GM21576 (cell line): ENCODE data around the gene ZBTB42.

Experiments used
- ATAC-seq: cut with Tn5 transposase; IDR thresholded peaks from one replicate; pipeline ENCODE4 v1.9.1; 2021; ENCODE audit warnings: mild to moderate bottlenecking, moderate library complexity; ENCODE audit not compliant: unreplicated experiment

ZBTB42 gene

DNA sequence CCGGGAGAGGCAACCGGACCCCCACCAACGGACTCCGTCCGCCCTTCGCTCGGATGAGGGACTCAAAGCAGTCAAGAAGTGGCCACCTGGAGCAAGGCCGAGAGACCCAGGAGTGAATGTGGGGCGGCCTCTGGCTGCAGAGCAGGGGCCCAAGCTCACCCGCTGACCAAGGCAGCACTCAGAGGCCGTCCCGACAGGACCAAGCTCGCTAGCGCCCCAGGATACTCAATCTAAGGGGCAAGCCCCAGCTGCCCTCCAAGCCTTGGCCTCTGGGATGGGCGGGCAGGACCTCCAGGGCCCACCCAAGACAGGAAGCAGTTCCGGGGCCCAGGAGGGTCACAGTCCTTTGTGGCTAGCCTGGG, 6.3 kb upstream of the ZBTB42 start:
- no peak for ATAC-seq

DNA sequence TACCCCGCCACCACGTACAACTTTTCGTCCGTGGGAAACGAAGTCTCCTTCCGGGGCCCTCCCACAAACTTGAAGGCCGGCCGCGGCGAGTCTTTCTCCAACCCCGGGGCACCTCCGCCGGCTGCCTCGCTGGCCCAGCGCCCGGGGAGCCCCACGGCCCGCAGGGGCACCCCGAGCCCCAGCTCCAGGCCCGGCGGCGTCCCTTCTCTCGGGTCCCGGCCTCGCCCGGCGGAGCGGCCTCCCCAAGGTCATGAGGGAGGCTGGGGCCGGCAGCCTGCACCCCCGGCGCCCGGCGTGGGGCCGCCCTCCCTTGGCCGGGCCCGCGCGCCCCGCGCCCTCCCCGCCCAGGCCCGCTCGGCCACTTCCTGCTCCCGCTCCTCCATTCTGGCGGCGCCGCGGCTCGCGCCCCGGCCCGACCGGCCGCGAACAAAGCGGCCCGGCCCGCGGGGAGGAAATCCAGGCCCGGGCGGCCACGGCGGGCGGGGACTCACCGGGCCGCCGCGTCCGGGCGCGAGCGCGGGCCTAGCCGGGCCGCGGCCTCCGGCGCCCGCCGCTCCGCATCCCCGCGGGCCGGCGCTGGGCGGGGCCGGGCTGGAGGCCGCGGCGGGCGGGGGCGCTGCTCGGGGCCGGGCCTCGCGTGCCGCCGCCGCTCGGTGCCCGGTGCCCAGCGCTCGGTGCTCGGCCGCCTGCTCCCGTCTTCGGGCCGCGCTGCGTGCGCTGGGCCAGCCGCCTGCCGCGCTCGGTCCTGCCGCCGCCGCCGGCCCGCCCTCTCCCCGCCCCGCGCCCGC, 5.7 kb upstream of the ZBTB42 start, which contains the start of gene AKT1:
AKT1 (minus strand) TSS at position 756 of the 788 bp plus-strand sequence. CDS start 3,105 bp downstream, outside the sequence.
- no peak for ATAC-seq

DNA sequence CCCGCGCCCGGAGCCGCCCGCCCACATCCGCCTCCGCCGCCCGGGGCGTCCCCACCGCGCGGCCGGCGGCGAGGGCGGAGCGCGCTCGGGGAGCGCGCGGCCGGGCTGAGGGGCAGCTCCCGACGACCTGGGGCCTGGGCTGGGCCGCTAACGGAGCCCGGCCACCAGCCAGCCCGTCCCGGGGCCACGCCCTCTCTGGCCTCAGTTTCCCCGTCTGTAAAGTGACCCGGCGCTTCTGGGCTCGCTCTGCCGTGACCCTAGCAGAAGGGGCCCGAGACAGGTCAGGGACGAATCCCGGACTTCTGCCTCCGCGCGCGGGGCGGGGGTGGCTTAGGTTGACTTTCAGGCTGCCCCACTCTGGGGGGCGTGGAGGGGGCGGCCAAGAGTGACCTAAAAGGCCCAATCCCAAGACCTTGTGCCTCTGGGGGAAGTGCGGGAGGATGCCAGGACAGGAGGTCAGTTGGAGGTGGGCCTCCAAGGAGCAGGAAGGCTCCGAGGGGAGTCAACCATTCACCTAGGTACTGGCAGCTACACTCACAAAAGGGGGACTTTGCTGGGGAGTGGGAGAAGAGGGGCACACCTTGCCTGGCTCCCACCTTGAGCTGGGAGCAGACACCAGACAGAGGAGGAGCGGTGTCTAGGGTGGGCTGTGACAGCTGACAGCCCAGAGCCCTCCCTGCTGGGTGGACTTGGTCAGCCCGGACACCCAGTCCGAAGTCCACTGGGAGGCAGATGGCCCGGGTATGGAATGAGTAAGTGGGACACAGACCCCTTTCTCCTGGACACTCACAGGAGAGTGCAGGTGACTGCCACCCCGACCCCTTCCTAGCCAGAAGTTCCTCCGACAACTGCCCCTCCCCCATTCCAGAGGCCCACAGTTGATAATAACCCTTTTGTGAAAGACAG, 4.9 kb upstream of the ZBTB42 start:
- no peak for ATAC-seq

DNA sequence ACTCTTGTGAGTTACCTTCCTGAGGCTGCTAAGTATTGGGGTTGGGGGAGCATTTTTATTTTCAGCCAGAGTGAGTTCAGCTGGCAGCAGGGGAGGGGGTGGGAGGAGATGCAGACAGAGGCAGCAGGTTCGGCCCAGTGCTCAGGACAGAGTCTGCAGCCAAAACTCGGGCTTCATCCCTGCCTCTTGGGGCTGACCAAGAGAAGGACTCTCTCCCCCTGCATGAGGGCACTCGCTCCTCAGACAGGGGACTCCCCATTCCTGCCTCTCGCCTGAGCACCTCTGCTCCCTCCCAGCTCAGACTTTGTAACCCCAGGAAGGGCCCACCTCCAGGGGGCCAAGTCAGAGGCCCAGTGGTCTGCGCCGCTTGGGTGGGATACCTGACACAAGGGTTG, 4.2 kb upstream of the ZBTB42 start:
- ATAC-seq = no peak

DNA sequence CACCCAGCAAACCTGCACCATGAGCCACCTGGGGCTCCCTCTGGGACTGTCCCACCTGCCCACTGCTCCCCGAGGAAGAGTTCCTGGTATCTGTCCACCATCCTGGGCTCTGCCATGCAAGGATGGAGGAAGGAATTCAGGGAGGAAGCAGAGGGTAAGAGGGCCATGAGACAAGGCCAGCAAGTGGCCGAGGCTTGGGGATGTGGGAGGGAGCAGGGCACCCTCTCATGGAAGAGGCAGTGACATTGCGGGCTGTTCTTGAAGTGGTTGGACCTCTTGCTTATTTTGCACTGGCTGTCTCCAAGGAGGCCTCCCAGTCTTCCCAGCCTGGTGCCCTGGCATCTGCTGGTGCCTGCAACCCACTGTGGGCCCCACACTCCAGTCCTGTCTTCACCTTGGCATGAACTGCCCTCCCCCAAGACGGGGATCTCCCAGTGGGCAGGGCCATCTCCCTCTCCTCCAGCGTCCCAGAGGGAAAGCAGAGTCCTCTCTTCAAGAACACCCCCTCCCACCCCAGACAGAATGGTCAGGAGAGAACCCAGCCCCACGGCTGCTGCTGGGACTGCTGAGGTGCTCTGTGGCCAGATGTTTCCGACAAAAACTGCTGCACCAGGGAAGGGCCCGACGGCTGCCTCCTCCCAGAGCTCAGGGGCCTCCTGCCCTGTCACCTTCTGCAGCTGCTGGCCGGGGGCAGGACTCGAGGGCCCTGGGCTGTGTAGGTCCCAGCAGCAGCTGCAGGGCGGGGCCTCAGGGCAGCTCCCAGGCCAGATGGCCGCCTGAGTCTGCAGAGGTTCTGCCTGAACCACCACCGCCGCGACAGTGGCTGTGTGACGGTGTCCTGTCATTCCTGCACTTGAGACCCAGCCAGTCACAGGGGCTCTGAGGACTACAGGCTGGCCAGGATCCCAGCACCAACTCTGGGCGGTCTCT, 3.5 kb upstream of the ZBTB42 start:
- ATAC-seq = no peak

DNA sequence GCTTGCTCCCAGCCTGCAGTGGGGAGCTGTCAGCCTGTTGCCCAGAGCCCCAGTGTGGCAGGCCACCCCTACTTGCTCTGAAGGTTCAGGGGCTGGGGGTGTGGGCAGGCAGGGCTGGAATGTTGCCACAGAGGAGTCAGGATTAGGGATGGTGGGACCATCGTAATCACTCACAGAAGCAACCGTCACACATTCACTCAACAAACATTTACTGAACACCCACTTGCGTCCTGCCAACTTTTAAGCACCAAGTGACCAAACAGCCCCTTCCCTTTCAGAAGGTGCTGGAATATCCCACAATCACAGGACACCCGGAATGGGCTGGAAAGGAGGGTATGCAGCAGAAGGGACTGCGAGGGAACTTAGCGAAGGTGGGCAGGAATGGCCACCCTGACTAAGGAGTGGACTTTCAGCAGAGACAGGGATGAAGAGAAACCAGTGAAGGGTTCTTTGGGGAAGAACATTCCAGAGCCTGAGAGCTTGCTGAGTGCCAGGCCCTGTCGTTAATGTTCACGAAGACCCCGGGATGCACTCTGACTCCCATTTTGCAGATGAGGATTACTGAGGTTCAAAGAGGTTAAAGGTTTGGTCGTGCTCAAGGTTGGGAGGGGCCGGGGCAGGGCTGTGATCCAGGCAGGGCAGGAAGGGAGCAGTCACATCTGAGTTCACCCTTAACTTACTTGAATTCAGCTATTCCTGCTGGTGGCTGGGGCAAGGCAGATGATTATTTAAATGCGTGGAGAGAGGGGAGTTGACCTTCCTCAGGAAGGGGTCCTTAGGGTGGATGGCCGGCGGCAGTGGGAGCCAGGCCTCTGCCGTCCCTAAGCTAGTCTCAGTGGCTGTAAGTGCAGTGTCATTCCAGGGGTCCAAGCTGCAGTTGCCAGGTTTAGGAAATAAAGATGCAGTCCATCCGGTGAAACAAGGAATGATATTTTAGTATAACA, 2.3 kb upstream of the ZBTB42 start:
- ATAC-seq = no peak

DNA sequence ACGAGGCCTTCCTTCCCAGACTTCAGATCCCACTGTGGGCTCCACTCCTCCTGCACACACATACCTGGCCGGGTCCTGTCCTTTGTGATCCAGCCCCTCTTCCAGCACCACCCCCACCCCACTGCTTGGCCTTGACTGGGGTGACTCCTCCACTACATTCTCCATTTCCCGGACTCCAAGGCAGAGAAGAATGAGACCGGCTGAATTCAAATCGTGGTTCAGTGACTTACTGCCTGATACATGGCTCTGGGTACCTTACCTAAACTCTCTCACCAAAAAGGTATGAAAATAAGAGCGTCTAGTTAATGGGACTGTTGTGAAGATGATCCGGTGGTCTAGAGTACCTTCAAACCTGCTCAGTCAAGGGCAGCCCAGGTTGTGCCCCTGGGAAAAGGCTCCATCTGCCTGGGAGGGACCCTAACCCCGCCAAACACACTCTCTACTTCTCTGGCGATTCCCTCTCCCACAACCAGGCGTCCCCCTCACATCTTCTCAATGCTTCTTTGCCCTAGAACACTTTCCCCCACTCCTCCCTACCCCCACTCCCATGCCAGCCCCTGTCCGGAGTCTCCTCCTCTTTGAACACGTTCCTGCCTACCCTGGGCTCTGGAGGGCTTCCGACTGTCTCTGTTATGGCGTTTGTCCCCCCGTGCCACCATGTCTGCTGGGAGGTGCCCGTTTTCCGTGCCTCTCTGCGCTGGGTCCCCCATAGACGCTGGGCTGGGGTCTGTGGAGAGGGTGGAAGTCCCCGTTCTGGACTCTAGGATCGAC, 1.5 kb upstream of the ZBTB42 start:
- ATAC-seq = no peak

DNA sequence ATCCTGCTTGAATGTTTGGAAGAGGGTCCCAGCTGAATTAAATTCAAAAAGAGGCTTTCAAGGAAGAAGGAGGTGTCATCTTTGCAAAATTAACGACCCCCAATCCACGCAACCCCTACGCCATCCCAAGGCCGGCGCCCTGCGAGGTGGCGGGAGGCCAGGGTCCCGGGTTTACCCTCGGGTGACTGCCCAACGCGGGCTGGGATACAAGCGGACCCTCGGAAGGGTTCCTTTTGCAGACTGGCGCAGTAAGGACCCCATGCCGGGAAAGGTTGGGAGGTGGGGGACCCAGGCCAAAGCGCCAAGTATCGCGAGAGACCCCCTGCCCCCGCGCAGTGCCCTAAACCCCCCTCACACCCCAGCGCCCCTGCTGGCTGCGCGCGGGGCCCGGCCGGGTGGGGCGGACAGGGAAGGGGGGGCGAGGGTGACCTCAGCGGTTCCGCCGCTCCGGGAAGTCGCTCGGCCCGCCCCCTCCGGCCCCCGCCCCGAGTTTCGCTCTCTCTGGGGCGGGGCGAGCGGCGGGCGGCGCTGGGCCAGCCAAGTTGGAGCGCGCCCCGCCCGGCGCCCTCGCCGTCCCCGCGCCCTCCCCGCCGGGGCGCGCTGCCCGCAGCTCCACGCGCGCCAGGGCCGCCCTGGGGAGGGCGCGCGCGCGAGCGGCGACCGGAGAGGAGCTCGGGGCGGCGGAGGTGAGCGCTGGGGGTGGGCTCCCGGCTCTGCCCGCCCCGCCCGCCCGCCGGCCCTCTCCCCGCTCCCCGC, 708 bp upstream of the ZBTB42 start:
- ATAC-seq = peak; percentile 44

DNA sequence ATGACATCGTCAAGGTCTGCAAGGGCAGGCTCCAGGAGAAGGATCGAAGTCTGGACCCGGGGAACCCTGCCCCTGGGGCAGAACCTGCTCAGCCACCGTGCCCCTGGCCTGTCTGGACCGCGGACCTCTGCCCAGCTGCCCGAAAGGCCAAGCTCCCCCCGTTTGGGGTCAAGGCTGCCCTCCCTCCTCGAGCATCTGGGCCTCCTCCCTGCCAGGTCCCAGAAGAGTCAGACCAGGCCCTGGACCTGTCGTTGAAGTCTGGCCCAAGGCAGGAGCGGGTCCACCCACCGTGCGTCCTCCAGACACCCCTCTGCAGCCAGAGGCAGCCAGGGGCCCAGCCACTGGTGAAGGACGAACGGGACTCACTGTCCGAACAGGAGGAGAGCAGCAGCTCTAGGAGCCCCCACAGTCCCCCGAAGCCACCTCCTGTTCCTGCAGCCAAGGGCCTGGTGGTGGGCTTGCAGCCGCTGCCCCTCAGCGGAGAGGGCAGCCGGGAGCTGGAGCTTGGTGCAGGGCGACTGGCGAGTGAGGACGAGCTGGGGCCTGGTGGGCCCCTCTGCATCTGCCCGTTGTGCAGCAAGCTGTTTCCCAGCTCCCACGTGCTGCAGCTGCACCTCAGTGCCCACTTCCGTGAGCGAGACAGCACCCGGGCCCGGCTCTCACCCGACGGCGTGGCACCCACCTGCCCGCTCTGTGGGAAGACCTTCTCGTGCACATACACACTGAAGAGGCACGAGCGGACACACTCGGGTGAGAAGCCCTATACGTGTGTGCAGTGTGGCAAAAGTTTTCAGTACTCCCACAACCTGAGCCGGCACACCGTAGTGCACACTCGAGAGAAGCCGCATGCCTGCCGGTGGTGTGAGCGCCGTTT, 856 bp downstream of the ZBTB42 start:
- no peak for ATAC-seq

DNA sequence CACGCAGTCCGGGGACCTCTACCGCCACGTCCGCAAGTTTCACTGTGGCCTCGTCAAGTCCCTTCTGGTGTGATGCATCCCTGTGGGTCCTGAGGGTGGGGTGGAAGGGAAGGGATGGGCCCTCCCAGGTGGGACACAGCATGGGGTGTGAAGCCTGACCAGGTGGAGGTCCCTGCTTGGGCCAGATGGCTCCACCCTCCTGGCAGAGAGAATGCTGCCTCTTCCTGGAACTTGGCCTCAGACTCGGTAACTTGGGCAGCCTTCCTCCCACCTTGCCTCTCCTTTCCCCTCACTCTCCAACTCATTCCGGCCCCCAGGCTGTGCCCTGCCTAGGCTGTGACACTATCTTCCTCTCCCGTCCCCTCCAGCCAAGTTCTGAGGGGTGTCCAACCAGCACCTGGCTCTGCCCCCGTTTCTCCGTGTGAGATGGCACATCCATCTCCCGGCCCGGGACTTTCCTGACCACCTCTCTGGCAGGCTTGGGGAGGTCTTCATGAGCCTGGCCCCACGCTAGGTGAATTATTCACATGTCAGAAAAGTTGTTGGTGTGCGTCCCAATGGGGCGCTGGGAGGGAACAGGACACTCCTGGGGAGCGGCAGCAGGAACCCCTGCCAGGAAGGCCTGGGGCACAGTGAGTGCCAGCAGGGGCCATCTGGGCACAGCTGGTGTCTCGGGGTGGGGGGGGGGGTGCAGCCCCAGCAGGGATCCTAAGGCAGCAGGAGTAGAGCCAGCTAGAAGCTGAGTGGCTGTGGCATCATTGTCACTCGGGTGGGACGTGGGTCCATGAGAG, 1.7 kb downstream of the ZBTB42 start:
- ATAC-seq = no peak

DNA sequence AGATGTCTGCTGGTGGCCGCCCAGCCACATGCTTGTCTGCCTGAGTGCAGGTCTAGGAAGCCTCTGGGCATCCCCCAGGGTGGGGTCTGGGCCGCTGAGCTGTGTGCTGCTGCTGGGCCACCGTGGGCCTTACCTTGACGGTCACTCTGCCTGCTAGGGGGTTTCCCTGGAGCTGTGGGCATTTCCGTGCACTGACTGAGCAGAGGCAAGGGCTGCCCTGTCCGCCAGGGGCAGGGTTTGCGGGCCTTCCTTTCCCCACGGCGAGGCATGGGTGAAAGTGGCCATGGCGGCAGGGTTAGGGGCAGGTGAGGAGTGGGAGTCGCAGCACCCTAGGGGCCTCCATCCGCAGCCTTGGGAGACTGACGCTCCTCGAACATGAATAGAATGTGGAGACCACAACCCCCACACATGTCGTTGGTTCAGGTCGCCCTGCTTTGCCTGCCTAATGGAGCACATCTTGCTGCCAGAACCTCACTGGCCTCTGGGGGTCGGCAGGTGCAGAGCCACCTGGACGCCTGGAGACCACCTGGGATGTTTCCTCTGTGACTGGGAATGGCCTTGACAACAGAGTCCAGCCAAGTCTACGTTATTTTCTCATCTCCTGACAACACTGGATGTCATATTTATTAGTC, 2.5 kb downstream of the ZBTB42 start:
- no peak for ATAC-seq

DNA sequence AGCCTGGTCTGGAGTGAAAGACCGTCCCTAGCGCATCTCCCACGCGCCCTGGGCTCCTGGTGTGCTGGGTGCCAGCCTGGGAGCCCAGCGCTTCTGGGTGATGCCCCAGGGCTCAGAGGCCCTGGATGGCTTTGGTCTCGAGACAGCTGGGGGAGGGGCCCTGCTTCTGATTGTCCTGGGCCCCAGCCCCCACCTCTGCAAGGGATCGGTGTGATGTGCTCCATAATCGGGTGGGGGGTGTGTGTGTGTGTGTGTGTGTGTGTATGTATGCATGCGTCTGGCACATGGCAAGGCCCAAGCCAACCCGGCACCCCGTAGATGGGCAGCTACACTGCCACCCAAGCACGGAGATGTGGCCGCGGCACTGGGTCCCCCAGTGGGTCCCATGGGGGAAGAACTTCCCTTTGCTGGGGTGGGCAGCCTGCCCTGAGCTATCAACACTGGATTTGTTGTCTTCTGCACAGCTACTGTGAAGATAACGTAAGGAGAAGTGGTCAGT, 3.1 kb downstream of the ZBTB42 start:
- no peak for ATAC-seq

DNA sequence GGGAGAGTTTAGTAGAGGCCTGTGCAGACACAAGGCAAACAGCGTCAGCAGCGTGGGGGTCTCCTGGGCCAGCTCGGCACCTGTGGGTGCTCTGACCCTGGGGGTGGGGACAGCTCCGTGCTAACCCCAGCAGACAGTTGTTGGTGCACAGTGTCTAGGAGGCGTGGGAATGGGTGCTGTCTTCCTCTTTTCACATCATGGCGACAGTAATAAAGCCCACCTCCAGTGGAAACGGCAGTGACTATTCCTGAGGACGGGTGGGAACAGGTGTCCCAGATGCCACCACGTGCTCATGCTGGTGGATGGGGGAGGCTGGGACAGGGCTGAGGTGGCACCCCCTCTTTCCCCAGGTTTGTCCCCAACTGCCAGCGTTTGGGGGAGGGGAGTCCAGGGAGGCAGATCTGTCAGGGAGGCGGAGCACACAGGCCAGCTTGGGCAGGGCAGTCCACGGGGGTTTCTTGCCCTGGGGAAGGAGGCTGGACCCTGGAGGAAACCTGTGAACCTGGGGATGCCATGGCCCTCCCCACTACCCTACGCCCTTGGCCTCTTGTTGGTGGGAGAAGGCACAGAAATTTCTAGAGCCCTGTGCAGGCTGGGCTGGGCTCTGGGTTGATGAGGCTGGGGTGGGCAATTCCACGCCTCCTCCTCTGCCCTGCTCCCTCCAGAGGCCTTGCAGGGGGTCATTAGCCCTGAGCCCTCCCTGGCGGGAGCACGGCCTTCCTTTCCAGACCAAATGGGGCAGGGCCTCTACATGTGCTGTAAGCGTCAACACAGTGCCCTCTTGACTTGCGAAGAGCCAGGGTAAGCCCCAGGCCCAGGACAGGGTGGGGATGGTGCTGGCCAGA, 3.8 kb downstream of the ZBTB42 start:
- ATAC-seq = no peak

DNA sequence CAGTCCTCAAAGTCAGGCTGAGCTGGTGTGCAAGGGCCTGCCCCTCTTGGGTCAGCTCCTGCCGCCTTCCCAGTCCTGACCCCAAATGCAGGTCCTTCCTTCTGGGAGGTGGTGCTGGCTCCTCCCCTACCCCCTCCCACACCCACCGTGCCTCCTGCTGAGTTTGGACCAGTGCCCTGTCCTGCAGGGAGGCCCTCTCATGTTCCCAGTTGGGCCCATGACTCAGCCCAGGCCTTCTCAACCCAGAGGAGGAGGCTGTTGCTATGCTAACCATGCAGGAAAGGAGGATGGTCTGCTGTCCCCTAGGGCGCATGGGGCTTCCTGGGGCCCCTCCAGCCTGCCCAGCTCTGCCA, 4.4 kb downstream of the ZBTB42 start:
- no peak for ATAC-seq

DNA sequence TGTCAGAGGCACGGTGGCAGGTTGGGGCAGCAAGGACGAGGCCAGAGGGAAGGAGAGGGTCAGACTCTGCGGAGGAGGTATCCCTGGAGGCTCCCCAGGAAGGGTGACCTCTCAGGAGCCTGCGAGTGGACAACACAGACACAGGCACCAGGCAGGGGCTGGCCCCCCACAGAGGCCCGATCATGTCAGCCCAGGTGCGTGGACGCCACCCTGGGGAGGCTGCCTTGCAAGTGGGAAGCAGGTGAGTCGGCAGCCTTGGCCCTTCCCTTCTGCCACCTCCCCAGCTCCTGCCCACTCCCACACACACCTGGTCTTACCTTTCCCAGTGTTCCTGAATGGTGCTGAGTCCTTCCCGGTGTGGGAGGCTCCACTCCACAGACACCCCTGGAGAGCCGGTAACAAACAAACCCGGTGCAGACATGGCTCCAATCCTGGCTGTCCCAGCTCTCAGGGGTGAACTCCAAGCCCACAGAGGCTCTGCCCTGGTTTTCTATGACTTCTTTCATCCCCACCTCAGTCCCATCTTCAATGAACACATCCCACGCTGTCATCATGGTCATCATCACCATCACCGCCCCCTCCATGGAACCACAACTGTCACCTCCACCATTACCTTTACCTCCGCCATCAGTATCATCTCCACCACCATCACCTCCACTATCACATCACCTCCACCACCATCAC, 5.2 kb downstream of the ZBTB42 start:
- no peak for ATAC-seq
